HG03066 (cell line): ENCODE data around the gene FGFR3.

Experiments
- ATAC-seq: cut with Tn5 transposase; IDR thresholded peaks from one replicate; pipeline ENCODE4 v1.9.1; 2021; ENCODE audit warnings: low read depth; ENCODE audit not compliant: unreplicated experiment

Gene FGFR3

GRCh38 chr4:1768367-1769034 lies 24.6 kb upstream of the FGFR3 start:
- ATAC-seq: no peak

- no peak for ATAC-seq
Observed at GRCh38 chr4:1769692-1770091, 23.4 kb upstream of the FGFR3 start.

- no peak for ATAC-seq
Observed at GRCh38 chr4:1770245-1770644, 22.8 kb upstream of the FGFR3 start.

- ATAC-seq: no peak
Observed at GRCh38 chr4:1770791-1771231, 22.3 kb upstream of the FGFR3 start.

DNA sequence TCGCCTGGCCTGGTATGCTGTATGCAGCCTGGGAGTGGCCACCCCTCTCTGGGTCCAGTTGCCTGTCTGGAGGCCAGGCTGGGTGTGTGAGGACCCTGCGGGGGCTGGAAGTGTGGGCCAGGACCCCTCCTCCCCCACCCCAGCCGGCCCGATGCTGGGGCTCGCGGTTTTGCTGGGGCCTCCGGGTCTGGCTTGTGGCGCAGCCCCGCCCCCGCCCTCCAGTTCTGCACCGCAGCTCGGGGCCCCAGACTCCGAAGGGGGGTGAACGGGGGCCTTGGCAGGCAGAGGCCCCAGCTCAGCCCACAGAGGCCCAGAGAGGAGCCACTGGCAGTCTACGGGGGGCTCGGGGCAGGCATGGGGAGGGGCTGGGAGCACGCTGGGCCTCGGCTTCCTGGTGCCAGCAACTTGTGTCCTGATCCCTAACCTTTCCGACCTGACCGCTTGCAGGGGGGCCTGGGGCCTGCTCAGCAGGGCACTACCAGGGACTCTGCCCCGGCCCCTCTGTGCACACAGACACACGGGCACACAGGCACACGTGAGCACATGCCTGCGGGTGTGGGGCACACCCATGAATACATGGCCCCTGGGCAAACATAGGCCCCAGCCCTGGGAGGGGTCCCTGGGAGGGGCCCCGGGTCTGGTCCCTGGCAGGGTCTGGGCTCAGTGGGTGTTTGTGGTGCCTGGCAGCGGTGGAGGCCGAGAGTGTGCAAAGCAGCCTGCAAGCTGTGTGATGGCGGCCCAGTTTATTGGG lies 21.4 kb upstream of the FGFR3 start:
- ATAC-seq: no peak

DNA sequence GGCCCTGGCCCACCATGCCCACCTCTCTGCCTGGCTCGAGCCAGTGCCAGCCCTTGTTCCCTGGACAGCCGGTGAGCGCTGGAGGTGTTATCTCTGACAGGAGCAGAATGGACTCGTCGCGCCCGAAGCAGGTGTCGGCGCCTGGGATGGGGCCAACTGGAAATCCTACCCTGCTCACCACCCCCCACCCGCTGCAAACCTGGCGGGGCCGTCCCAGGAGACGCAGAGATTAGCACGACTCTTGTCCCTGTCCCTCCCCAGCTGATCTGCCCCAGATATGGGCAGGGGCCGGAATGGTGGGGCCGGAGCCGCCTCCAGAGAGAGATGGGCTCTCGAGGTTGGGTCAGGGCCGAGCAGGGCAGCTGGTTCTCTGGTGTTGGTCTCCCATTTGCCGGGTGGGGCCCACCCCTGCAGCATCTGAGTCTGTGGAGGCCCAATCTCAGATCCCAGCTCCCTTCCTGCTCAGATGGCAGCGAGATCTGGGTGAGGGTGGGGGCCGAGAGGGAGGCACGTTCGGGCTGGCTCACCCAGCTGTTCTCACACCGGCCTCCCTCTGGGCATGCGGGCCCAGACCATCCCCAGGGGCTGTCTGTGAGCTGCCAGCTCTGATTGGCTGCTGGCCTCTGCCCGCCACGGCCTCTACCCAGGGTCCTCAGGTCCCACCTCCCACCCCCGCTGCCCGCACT lies 20.1 kb upstream of the FGFR3 start:
- no peak for ATAC-seq

DNA sequence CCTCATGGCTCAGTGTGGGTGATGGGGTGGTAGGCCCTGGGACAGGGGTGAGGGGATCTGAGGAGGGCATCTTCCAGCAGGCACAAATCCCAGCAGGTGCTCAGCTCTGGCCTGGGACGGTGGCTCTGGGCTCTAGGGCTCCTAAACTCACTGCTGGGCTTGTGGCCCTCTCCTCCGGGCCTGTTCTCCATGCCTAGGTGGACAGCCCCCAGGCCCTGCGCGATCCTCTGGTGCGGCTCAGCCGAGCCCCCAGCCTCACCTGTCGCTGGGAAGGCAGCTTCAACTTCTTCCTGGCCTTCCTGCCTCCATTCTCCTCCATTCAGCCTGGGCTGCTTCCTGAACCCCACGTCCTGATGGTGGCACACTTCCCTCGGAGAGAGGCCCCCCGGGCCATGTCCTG lies 19.3 kb upstream of the FGFR3 start:
- ATAC-seq: no peak

DNA sequence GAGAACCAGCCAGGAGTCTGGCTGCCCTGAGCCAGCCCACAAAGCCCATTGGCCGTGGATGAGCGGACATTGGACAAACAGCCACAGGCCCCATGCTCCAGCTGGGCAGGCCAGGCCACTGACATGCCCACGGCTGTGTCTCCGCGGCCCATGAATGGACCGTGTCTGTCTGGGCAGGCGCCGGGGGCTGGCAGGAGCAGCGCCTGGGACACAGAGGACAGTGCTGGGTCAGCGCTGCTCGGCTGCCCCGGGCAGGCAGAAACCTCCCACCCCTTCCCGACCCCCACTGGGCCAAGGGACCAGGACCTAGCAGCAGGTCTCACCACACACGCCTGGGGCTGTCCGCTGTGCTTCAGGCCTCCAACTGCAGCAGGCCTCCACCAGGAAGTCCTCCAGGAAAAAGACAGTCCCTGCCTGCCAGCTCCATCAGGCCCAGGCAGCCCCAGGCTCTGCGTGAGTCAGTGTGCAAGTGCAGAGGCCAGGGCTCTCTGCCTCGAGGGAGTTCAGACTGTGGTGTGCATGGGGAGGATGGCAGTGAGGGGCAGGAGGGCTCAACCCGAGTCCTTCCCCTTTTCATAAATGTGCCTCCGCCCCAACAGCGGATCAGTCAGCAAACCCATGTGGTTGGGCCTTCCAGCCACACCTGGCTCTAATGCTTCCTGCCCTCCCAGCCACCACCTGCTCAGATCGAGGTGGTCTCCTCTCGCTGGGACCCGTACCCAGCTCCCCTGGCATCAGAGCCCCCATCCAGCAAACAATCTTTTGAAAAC lies 17.2 kb upstream of the FGFR3 start:
- no peak for ATAC-seq

DNA sequence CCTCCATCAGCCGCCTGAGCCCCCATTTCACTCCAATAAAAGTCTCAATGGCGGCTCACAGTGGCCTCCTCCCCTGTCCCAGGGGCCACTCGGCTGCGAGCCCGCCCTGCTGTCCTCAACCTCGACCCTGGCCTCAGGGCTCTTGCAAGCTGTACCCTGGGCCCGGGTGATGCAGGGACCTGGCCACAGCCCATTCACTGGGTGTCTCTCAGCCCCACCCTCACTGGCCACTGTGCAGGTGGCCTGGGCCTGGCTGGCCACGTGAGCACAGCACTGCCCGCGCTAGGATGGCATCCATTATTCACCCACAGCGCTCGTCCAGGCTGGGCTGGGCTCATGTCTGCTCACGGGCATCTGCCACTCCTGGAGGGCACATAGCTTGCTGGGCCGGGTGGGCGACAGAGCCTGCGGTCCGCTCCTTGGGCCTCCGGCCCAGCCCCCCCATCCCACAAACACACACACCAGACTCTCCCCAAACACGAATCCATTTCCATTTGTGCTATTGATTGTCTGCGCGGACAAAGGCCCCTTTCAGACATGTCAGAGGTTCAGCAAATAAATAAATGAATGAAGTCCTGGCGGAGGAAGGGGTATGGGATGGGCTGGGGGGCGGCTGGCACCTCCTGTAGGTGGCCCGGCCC lies 16.5 kb upstream of the FGFR3 start:
- ATAC-seq: no peak

DNA sequence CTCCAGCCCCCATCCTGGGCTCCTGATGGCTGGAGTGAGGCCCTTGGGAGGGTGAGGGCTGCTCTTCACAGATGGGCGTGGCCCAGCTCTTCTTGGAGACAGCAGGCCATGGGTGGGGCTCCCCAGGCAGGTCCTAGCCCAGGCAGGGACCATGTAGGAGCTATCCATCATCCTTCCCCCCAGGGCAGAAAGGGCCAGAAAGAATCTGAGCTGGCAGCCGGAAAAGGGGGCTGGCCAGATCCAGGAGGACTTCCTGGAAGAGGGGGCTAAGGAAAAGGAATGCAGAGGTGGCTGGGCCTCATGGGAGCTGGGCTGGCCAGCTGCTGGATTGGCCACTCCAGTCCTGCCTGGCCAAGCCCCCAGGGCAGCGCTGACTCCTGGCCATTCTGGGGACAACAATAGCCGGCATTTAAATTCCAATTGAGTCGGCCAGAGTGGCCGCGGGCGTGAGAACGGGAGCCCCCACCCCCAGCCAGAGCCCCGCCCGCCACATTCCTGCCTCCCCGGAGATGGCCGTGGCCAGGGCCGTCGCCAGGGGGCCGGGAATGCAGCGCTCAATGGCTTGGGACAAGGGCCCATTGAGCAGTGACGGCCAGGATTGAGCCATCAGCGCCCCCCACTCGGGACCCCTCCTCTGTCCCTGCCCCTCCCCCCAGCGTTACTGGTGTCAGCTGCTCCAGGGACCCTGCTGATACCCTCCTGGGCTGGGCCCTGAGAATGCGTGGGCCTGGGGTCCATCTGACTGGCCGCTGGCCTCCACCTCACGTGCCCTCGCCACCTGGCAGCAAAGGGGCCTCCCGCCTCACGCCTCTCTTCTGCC lies 15.1 kb upstream of the FGFR3 start:
- no peak for ATAC-seq

GRCh38 chr4:1778642-1779392 lies 14.3 kb upstream of the FGFR3 start:
- ATAC-seq: no peak

DNA sequence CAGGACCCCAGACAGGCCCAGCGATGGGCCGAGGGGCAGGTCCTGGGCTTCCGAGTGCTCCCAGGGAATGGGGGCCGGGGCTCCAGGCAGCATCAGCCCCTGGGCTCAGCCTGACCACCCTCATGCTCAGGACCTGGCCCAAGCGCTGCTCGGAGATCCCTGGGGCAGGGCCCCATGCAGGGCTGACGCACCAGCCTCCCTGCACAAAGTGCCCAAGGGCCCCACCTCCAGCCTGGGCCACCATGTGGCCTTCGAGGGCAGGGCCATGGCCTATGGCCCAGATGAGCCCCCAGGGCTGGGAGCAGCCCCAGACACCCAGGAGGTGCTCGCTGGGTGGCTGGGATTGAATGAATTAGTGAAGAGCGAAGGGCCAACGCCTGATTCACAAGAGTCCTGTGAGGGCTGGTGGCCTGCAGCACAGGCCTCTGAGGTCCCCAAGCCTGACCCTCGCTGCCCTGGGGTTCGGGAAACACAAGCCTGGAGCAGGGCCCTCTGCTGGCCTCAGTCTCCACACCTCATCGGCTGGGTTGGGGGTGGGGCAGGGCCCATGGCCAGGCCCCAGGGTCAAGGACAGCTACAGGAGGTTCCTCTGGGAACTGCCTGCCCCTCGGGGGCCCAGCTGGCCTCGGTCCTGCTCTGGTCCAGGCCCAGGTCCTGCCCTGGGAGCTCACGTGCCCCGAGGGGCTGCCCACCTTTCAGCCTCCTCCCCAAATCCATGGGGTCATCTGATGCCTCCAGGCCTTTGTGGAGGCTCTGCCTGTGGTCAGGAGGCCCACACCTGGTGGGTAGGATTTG lies 13.3 kb upstream of the FGFR3 start:
- no peak for ATAC-seq

DNA sequence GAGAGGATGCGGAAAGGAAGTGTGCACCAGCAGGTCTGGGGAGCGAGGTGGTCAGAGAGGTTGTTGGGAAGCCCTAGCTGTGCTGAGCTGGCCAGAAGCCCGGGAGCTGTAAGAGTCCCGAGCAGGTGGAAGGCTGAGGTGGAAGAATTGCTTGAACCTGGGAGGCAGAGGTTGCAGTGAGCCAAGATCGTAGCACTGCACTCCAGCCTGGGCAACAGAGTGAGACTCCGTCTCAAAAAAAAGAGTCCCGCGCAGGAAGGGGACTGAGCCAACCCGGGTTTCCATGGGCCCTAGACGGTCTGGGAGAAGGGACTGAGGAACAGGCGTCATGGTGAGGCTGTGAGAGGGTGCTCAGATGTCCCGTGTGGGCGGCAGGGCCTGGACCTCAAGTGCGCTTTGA lies 12.7 kb upstream of the FGFR3 start:
- ATAC-seq: no peak

- no peak for ATAC-seq
Observed at GRCh38 chr4:1783015-1783414, 10.1 kb upstream of the FGFR3 start.

- no peak for ATAC-seq
Observed at GRCh38 chr4:1783970-1784369, 9.1 kb upstream of the FGFR3 start.

DNA sequence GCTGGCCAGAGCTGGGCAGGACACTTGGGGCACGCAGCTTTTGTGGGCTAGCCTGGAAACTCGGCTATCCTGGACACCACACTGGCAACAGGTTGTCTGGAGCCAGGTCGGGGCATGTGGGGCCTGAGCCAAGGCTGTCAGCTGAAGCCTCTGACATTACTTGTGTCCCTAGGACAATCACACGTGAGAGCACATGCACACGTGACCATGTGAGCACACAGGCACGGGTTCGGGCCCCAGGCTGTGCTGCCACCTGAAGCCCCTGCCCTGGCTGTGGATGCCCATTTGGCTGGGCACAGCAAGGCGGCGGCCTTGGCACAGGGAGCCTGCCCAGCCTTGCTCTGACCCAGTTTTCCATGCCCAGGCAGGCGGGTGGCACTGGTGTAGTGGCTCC lies 8.7 kb upstream of the FGFR3 start:
- no peak for ATAC-seq

- no peak for ATAC-seq
Observed at GRCh38 chr4:1784789-1785591, 8.1 kb upstream of the FGFR3 start.
